NCI-H1436 (cell line): ENCODE data around the gene ACVR2B.

Experiments used
- DNase-seq: peaks from one replicate; lab custom pipeline; 2025; lab: John Stamatoyannopoulos, UW

The ACVR2B gene

GRCh38 chr3:38488949-38489348 is 35.3 kb downstream of the ACVR2B start:
- DNase-seq = no peak

GRCh38 chr3:38489766-38490165 is 36.1 kb downstream of the ACVR2B start:
- no peak for DNase-seq

GRCh38 chr3:38490281-38491030 is 36.8 kb downstream of the ACVR2B start:
- DNase-seq = no peak

GRCh38 chr3:38491215-38491614 is 37.5 kb downstream of the ACVR2B start:
- DNase-seq = no peak

- no peak for DNase-seq
These were observed 39.3 kb downstream of the ACVR2B start for GRCh38 chr3:38493031-38493430.

- peak; percentile 62 for DNase-seq
These were observed 42.6 kb downstream of the ACVR2B start, which contains the start of gene EXOG for GRCh38 chr3:38496131-38496910. Gene EXOG, plus strand, starts transcription at chr3:38496340. Its CDS starts 28 bp downstream, at chr3:38496368.

- DNase-seq = no peak
These were observed 43.3 kb downstream of the ACVR2B start for GRCh38 chr3:38497031-38497430.

- no peak for DNase-seq
These were observed 47.2 kb downstream of the ACVR2B start for GRCh38 chr3:38500688-38501417.

GRCh38 chr3:38507120-38507519 is 53.4 kb downstream of the ACVR2B start:
- no peak for DNase-seq

- no peak for DNase-seq
These were observed 56.0 kb downstream of the ACVR2B start for GRCh38 chr3:38509732-38510131.

GRCh38 chr3:38510631-38511030 is 56.9 kb downstream of the ACVR2B start:
- DNase-seq = no peak

GRCh38 chr3:38511546-38511945 is 57.9 kb downstream of the ACVR2B start:
- DNase-seq = no peak

- DNase-seq = no peak
These were observed 61.7 kb downstream of the ACVR2B start for GRCh38 chr3:38515367-38515766.

- no peak for DNase-seq
These were observed 63.0 kb downstream of the ACVR2B start for GRCh38 chr3:38516669-38517068.

GRCh38 chr3:38519000-38519399 is 65.3 kb downstream of the ACVR2B start:
- no peak for DNase-seq

GRCh38 chr3:38519651-38520050 is 66.0 kb downstream of the ACVR2B start:
- no peak for DNase-seq

GRCh38 chr3:38521391-38521987 is 67.8 kb downstream of the ACVR2B start:
- peak; percentile 14 for DNase-seq

GRCh38 chr3:38522002-38522401 is 68.3 kb downstream of the ACVR2B start:
- DNase-seq = no peak

GRCh38 chr3:38524141-38524739 is 70.5 kb downstream of the ACVR2B start:
- no peak for DNase-seq

- no peak for DNase-seq
These were observed 73.1 kb downstream of the ACVR2B start for GRCh38 chr3:38526792-38527191.

- DNase-seq = no peak
These were observed 74.8 kb downstream of the ACVR2B start for GRCh38 chr3:38528457-38528856.

- DNase-seq = no peak
These were observed 78.8 kb downstream of the ACVR2B start for GRCh38 chr3:38532529-38532928.
